Uterus (tissue), 2 donors: ENCODE data around the gene UBALD2.

ENCODE experiments used
- POLR2A ChIP-seq, 2 donors: fragments of 450-650 bp; IDR thresholded peaks; one replicate each; pipeline ENCODE4 v1.6.1; 2016; ENCODE audit warnings: antibody characterized with exemption in 2 of 2, mild to moderate bottlenecking in 1 of 2, moderate library complexity in 1 of 2
- TF ChIP-seq, protein P1 (sequence below), 4 experiments: fragments of 200-600 bp in 2 of 4; fragments of 450-650 bp in 2 of 4; sonication (generic) in 2 of 4; IDR thresholded peaks; one replicate each; pipeline ENCODE4 v1.5.1; 2016 to 2019; ENCODE audit warnings: antibody characterized with exemption in 4 of 4, mild to moderate bottlenecking in 2 of 4, moderate library complexity in 1 of 4

DNA sequence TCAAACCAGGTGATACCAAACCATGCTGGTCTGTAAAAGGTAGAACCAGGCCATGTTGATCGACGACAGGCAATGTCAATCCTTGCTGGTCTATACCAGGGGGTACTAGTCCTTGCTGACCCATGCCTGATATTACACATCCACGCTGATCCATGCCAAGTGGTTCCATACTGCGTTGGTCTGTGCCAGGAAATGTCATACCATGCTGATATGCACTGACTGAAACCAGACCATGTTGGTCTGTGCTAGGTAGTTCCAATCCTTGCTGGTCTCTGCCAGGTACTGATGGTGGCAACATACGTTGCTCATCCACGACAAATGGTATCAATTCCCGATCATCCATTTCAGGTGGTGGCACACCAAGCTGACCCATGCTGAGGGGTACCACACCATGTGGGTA lies 28.0 kb downstream of the UBALD2 start:
- TF ChIP-seq, protein P1, sequence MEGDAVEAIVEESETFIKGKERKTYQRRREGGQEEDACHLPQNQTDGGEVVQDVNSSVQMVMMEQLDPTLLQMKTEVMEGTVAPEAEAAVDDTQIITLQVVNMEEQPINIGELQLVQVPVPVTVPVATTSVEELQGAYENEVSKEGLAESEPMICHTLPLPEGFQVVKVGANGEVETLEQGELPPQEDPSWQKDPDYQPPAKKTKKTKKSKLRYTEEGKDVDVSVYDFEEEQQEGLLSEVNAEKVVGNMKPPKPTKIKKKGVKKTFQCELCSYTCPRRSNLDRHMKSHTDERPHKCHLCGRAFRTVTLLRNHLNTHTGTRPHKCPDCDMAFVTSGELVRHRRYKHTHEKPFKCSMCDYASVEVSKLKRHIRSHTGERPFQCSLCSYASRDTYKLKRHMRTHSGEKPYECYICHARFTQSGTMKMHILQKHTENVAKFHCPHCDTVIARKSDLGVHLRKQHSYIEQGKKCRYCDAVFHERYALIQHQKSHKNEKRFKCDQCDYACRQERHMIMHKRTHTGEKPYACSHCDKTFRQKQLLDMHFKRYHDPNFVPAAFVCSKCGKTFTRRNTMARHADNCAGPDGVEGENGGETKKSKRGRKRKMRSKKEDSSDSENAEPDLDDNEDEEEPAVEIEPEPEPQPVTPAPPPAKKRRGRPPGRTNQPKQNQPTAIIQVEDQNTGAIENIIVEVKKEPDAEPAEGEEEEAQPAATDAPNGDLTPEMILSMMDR (IDR thresholded peaks at IDR 0.05), result no peak
- no peak for TF ChIP-seq POLR2A (IDR thresholded peaks at IDR 0.05)
